Sigmoid colon (tissue), 4 donors: ENCODE data around the gene PLSCR2.

Source experiments
- EP300 ChIP-seq, 4 donors: sonication (generic); formaldehyde crosslinking; IDR thresholded peaks; one replicate each; pipeline ENCODE4 v1.6.1; 2017; ENCODE audit warnings: antibody characterized with exemption in 4 of 4
- POLR2A ChIP-seq, 2 donors: fragments of 450-650 bp; IDR thresholded peaks; one replicate each; pipeline ENCODE4 v1.6.1; 2016; ENCODE audit warnings: antibody characterized with exemption in 2 of 2, mild to moderate bottlenecking in 2 of 2, moderate library complexity in 2 of 2
- POLR2AphosphoS5 ChIP-seq, 4 donors: sonication (generic); formaldehyde crosslinking; IDR thresholded peaks; one replicate each; pipeline ENCODE4 v1.6.1; 2017; ENCODE audit warnings: antibody characterized with exemption in 4 of 4
- TF ChIP-seq, protein P1 (sequence below), 4 experiments: fragments of 450-650 bp in 3 of 4; fragments of 200-600 bp in 1 of 4; IDR thresholded peaks; one replicate each; pipeline ENCODE4 v1.5.1; 2016 to 2019; ENCODE audit warnings: antibody characterized with exemption in 4 of 4, mild to moderate bottlenecking in 3 of 4, moderate library complexity in 2 of 4

GRCh38 chr3:146468234-146468633 lies 1.1 kb downstream of the PLSCR2 start:
- TF ChIP-seq, protein P1, sequence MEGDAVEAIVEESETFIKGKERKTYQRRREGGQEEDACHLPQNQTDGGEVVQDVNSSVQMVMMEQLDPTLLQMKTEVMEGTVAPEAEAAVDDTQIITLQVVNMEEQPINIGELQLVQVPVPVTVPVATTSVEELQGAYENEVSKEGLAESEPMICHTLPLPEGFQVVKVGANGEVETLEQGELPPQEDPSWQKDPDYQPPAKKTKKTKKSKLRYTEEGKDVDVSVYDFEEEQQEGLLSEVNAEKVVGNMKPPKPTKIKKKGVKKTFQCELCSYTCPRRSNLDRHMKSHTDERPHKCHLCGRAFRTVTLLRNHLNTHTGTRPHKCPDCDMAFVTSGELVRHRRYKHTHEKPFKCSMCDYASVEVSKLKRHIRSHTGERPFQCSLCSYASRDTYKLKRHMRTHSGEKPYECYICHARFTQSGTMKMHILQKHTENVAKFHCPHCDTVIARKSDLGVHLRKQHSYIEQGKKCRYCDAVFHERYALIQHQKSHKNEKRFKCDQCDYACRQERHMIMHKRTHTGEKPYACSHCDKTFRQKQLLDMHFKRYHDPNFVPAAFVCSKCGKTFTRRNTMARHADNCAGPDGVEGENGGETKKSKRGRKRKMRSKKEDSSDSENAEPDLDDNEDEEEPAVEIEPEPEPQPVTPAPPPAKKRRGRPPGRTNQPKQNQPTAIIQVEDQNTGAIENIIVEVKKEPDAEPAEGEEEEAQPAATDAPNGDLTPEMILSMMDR (IDR thresholded peaks at IDR 0.05), result no peak
- TF ChIP-seq POLR2AphosphoS5 (IDR thresholded peaks at IDR 0.05) (no peak), POLR2A (IDR thresholded peaks at IDR 0.05) (no peak), EP300 (IDR thresholded peaks at IDR 0.05) (no peak)
